Measurements from ENCODE around the gene MRPS10. TPM values are rescaled to one million over a fixed set of nuclear protein-coding genes. Genes with fewer than 3 reads are reported as not detected.
A peak's percentile ranks its signal among the peaks of the same experiment; 100 is the strongest.

The MRPS10 gene
- 10 to 100 TPM; 22.8 to 26.8 TPM for total RNA-seq
- polyA plus RNA-seq = 10 to 100 TPM; 20.1 to 25.0 TPM

DNA sequence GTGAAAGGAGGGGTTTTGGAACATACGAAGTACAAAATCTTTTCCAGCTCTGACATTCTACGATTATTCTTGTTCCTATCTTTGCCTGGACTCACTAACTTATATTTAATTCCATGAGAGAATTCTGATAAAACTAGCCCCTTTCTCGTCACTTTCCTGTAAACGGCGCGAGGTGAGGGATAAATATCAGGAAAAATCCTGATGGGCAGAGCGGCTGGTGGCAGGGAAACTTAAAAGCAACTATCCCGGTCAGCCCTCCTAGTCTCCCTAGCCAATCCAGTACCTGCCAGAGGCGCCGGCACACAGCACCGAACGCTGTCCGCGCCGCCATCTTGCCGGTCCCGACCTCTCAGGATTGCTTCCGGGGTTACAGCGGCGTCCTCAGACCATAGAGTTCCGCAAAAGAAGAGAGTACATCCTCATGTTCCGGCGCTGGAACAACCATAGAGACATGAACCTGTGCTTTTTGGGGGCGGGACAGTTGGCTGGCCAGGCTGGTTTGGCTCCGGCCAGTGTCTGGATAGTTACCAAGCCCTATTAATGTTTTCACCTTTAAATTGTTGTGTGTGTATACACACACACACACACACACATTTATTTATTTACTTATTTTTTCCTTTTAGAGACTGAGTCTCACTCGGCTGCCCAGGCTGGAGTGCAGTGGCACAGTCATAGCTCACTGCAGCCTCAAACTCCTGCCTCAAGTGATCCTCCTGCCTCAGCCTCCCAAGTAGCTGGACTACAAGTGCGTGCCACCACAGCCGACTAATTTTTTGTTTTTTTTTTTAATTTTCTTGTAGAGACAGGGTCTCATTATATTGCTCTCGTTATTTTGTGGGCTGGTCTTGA lies at the start of gene MRPS10:
MRPS10 (minus strand) TSS at position 343 of the 849 bp plus-strand sequence; CDS start at position 331, 12 bp downstream.
- peak within 1 kb of the TSS; percentile 77 to 80 for H3K27ac ChIP-seq (ENCODE audit: low read depth in 1 of 2, low read length in 2 of 2)

More for the DNA sequence above, at the start of gene MRPS10:
- Histone ChIP-seq H3K36me3 (ENCODE audit: control insufficient read depth in 4 of 4, insufficient read depth in 3 of 4, low read depth in 1 of 4, low read length in 3 of 4) (peaks cover 0 to 9% (median 7%) of the 10 kb centered on the region in 4 donors), H3K9ac (ENCODE audit: low read depth in 1 of 2, low read length in 2 of 2) (peak within 1 kb of the TSS; percentile 96), H3K4me1 (ENCODE audit: control insufficient read depth in 4 of 4, insufficient read depth in 4 of 4, low read length in 3 of 4) (peaks cover 3 to 22% (median 19%) of the 10 kb centered on the region in 4 donors), H3K9me3 (ENCODE audit: control insufficient read depth in 4 of 4, low read length in 3 of 4) (no peaks in the 10 kb centered on the region), H3K27me3 (ENCODE audit: control insufficient read depth in 4 of 4, insufficient read depth in 4 of 4, low read length in 3 of 4) (no peaks in the 10 kb centered on the region), H3K4me3 (ENCODE audit: low read depth in 1 of 3, low read length in 3 of 3) (peak within 1 kb of the TSS; percentile 86 to 96 (median 90))
- TF ChIP-seq NR2F2 (IDR thresholded peaks at IDR 0.05) = peak; percentile 61
- TF ChIP-seq FOXA1 (IDR thresholded peaks at IDR 0.05) = no peak
- TF ChIP-seq GABPA (IDR thresholded peaks at IDR 0.05 in 1 of 2, conservative IDR thresholded peaks at IDR 0.05 in 1 of 2) = peak; percentile 97 to 99
- TF ChIP-seq, protein P1, sequence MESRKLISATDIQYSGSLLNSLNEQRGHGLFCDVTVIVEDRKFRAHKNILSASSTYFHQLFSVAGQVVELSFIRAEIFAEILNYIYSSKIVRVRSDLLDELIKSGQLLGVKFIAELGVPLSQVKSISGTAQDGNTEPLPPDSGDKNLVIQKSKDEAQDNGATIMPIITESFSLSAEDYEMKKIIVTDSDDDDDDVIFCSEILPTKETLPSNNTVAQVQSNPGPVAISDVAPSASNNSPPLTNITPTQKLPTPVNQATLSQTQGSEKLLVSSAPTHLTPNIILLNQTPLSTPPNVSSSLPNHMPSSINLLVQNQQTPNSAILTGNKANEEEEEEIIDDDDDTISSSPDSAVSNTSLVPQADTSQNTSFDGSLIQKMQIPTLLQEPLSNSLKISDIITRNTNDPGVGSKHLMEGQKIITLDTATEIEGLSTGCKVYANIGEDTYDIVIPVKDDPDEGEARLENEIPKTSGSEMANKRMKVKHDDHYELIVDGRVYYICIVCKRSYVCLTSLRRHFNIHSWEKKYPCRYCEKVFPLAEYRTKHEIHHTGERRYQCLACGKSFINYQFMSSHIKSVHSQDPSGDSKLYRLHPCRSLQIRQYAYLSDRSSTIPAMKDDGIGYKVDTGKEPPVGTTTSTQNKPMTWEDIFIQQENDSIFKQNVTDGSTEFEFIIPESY (IDR thresholded peaks at IDR 0.05) = peak; percentile 63
- peak; percentile 80 for TF ChIP-seq MAX (IDR thresholded peaks at IDR 0.05)
- TF ChIP-seq, protein P2, sequence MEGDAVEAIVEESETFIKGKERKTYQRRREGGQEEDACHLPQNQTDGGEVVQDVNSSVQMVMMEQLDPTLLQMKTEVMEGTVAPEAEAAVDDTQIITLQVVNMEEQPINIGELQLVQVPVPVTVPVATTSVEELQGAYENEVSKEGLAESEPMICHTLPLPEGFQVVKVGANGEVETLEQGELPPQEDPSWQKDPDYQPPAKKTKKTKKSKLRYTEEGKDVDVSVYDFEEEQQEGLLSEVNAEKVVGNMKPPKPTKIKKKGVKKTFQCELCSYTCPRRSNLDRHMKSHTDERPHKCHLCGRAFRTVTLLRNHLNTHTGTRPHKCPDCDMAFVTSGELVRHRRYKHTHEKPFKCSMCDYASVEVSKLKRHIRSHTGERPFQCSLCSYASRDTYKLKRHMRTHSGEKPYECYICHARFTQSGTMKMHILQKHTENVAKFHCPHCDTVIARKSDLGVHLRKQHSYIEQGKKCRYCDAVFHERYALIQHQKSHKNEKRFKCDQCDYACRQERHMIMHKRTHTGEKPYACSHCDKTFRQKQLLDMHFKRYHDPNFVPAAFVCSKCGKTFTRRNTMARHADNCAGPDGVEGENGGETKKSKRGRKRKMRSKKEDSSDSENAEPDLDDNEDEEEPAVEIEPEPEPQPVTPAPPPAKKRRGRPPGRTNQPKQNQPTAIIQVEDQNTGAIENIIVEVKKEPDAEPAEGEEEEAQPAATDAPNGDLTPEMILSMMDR (IDR thresholded peaks at IDR 0.05; ENCODE audit: low read depth, low read length, missing input control) = no peak
- peak; percentile 99 for TF ChIP-seq YY1 (IDR thresholded peaks at IDR 0.05)
- TF ChIP-seq HNF4A (conservative IDR thresholded peaks at IDR 0.05) = peak; percentile 18 to 22
- peak; percentile 18 to 25 for TF ChIP-seq JUND (IDR thresholded peaks at IDR 0.05)
- no peak for TF ChIP-seq FOXA2 (IDR thresholded peaks at IDR 0.05)
- TF ChIP-seq, protein P3, sequence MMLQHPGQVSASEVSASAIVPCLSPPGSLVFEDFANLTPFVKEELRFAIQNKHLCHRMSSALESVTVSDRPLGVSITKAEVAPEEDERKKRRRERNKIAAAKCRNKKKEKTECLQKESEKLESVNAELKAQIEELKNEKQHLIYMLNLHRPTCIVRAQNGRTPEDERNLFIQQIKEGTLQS (IDR thresholded peaks at IDR 0.05) = peak; percentile 58
- TF ChIP-seq SP1 (IDR thresholded peaks at IDR 0.05) = peak; percentile 68
- TF ChIP-seq, protein P4, sequence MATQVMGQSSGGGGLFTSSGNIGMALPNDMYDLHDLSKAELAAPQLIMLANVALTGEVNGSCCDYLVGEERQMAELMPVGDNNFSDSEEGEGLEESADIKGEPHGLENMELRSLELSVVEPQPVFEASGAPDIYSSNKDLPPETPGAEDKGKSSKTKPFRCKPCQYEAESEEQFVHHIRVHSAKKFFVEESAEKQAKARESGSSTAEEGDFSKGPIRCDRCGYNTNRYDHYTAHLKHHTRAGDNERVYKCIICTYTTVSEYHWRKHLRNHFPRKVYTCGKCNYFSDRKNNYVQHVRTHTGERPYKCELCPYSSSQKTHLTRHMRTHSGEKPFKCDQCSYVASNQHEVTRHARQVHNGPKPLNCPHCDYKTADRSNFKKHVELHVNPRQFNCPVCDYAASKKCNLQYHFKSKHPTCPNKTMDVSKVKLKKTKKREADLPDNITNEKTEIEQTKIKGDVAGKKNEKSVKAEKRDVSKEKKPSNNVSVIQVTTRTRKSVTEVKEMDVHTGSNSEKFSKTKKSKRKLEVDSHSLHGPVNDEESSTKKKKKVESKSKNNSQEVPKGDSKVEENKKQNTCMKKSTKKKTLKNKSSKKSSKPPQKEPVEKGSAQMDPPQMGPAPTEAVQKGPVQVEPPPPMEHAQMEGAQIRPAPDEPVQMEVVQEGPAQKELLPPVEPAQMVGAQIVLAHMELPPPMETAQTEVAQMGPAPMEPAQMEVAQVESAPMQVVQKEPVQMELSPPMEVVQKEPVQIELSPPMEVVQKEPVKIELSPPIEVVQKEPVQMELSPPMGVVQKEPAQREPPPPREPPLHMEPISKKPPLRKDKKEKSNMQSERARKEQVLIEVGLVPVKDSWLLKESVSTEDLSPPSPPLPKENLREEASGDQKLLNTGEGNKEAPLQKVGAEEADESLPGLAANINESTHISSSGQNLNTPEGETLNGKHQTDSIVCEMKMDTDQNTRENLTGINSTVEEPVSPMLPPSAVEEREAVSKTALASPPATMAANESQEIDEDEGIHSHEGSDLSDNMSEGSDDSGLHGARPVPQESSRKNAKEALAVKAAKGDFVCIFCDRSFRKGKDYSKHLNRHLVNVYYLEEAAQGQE (IDR thresholded peaks at IDR 0.05) = no peak
- TF ChIP-seq TAF1 (conservative IDR thresholded peaks at IDR 0.05) = peak; percentile 76
- TF ChIP-seq HNF4G (IDR thresholded peaks at IDR 0.05) = peak; percentile 14
- peak in 1 of 2 donors; percentile 59 for TF ChIP-seq EGR1 (IDR thresholded peaks at IDR 0.05; ENCODE audit: low read depth in 2 of 2)
- TF ChIP-seq RAD21 (IDR thresholded peaks at IDR 0.05) = peak; percentile 50 to 62
- peak; percentile 44 to 51 for TF ChIP-seq RXRA (IDR thresholded peaks at IDR 0.05)
- DNase-seq (ENCODE audit: low spot score) = peak; percentile 88
- 9% methylated on average over 29 of the region's 29 CpGs for WGBS
